ENCODE measurements around the gene TRIM29.
"Not testable (repeated sequence)": the region's sequence is repeated elsewhere in the genome, so short reads cannot be mapped to it uniquely, and the experiment has no call there.

Gene TRIM29

GRCh38 chr11:120172054-120172911, 34.4 kb upstream of the TRIM29 start:
- peak; percentile 86 for DNase-seq

GRCh38 chr11:120170741-120171261, 32.9 kb upstream of the TRIM29 start:
- DNase-seq: no peak

- DNase-seq: no peak
Observed at GRCh38 chr11:120169981-120170698, 32.2 kb upstream of the TRIM29 start.

GRCh38 chr11:120168960-120169681, 31.2 kb upstream of the TRIM29 start:
- peak; percentile 73 for DNase-seq

GRCh38 chr11:120168108-120168959, 30.4 kb upstream of the TRIM29 start:
- DNase-seq: no peak

- DNase-seq: no peak
Observed at GRCh38 chr11:120167659-120168058, 29.7 kb upstream of the TRIM29 start.

- DNase-seq: no peak
Observed at GRCh38 chr11:120160436-120160835, 22.5 kb upstream of the TRIM29 start.

- no peak for DNase-seq
Observed at GRCh38 chr11:120153221-120153620, 15.3 kb upstream of the TRIM29 start.

- no peak for DNase-seq
Observed at GRCh38 chr11:120151536-120151935, 13.6 kb upstream of the TRIM29 start.

GRCh38 chr11:120149246-120149645, 11.3 kb upstream of the TRIM29 start:
- no peak for DNase-seq

GRCh38 chr11:120147950-120148270, 10.0 kb upstream of the TRIM29 start:
- DNase-seq: no peak

GRCh38 chr11:120147094-120147949, 9.4 kb upstream of the TRIM29 start:
- no peak for DNase-seq

GRCh38 chr11:120146413-120147093, 8.6 kb upstream of the TRIM29 start:
- no peak for DNase-seq

- DNase-seq: no peak
Observed at GRCh38 chr11:120144501-120144900, 6.6 kb upstream of the TRIM29 start.

- DNase-seq: not testable (repeated sequence)
Observed at GRCh38 chr11:120143472-120143871, 5.6 kb upstream of the TRIM29 start.

GRCh38 chr11:120142441-120143100, 4.7 kb upstream of the TRIM29 start:
- no peak for DNase-seq

GRCh38 chr11:120141768-120142423, 4.0 kb upstream of the TRIM29 start:
- DNase-seq: no peak

- DNase-seq: no peak
Observed at GRCh38 chr11:120141113-120141767, 3.3 kb upstream of the TRIM29 start.
